GM18517 (cell line): ENCODE data around the gene CCR5AS.
"Not testable (repeated sequence)": the region's sequence is repeated elsewhere in the genome, so short reads cannot be mapped to it uniquely, and the experiment has no call there.

Experiments used
- ATAC-seq: cut with Tn5 transposase; IDR thresholded peaks from one replicate; pipeline ENCODE4 v1.9.1; 2021; ENCODE audit warnings: mild to moderate bottlenecking, moderate library complexity; ENCODE audit not compliant: unreplicated experiment

Gene CCR5AS

DNA sequence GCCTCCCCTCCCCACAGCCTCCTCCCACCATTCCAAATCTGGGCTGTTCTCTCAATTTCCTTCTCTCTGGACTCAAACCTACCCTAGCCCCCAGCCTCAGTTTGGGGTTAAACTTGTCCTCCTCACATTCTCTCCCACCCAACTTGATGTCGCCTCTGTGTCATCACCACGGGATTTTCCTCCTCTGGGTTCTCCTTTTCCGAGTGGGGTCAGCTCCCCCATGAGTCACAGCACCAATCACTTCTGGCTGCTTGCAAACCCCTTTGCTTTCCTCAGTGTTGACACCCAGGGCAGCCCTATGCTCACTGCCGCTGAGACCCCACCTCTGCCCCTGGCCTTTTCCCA lies 451 bp downstream of the CCR5AS start:
- ATAC-seq = no peak

GRCh38 chr3:46405301-46406019 lies 1.4 kb downstream of the CCR5AS start:
- ATAC-seq = no peak

DNA sequence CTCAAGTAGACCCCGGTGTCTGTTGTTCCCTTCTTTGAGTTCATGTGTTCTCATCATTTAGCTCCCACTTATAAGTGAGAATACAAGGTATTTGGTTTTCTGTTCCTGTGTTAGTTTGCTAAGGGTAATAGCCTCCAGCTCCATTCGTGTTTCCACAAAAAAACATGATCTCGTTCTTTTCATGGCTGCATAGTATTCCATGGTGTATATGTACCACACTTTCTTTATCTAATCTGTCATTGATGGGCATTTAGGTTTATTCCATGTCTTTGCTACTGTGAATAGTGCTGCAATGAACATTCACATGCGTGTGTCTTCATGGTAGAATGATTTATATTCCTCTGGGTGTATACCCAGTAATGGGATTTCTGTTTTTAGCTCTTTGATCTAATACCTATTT lies 4.0 kb downstream of the CCR5AS start:
- not testable (repeated sequence) for ATAC-seq

- no peak for ATAC-seq
Observed at GRCh38 chr3:46401579-46401978, 5.3 kb downstream of the CCR5AS start.

- ATAC-seq = no peak
Observed at GRCh38 chr3:46400846-46401245, 6.0 kb downstream of the CCR5AS start.

DNA sequence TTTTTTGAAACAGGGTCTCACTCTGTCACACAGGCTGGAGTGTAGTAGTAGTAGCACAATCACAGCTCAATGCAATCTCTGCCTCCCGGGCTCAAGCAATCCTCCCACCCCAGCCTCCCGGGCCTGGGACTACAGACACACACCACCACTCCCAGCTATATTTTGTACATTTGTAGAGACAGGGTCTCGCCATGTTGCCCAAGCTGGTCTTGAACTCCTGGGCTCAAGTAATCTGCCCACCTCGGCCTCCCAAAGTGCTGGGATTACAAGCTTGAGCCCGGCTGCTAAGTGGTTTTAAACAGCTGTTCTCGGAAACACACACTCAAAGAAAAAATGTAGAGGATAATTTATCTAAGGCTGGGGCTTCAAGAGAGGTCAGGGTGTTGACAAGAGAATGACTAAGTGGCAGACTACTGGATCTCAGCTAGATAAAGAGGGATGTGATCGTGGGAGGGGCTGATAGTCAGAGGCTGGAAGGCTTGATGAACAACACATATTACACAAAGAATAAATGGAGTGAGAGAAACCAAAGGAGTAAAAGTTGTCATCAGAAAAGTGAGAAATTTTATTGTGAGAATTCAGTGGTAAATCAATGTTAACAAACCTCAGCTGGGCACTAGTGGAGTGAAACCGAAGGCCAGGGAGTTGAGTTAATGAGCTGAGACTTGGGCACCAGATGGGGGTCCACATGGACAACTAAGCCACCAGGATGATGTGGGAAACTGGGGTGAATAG lies 6.7 kb downstream of the CCR5AS start:
- ATAC-seq = no peak

GRCh38 chr3:46399557-46399956 lies 7.3 kb downstream of the CCR5AS start:
- ATAC-seq = no peak

GRCh38 chr3:46399098-46399497 lies 7.8 kb downstream of the CCR5AS start:
- ATAC-seq = no peak

GRCh38 chr3:46398186-46398955 lies 8.5 kb downstream of the CCR5AS start:
- ATAC-seq = no peak

DNA sequence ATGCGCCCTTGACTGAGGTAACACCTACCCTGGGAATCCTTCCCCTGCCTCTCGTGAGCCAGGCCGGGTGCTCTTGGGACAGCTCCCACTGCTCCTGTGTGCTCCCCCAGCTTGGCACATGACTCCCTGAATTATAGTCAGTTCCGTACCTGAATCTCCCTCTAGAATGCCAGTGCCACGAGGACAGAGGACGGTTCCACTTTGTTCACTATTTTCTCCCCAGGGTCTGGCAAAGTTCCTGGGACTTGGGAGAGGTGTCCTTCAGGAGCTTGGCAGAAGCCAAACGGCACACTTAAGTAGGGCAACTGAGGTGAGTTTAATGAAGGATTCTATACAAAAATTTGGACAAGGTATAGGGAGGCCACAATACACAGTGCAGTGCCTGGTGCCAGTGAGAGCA lies 9.8 kb downstream of the CCR5AS start:
- no peak for ATAC-seq

GRCh38 chr3:46395766-46396530 lies 10.9 kb downstream of the CCR5AS start:
- ATAC-seq = no peak

GRCh38 chr3:46395210-46395661 lies 11.6 kb downstream of the CCR5AS start:
- ATAC-seq = no peak

DNA sequence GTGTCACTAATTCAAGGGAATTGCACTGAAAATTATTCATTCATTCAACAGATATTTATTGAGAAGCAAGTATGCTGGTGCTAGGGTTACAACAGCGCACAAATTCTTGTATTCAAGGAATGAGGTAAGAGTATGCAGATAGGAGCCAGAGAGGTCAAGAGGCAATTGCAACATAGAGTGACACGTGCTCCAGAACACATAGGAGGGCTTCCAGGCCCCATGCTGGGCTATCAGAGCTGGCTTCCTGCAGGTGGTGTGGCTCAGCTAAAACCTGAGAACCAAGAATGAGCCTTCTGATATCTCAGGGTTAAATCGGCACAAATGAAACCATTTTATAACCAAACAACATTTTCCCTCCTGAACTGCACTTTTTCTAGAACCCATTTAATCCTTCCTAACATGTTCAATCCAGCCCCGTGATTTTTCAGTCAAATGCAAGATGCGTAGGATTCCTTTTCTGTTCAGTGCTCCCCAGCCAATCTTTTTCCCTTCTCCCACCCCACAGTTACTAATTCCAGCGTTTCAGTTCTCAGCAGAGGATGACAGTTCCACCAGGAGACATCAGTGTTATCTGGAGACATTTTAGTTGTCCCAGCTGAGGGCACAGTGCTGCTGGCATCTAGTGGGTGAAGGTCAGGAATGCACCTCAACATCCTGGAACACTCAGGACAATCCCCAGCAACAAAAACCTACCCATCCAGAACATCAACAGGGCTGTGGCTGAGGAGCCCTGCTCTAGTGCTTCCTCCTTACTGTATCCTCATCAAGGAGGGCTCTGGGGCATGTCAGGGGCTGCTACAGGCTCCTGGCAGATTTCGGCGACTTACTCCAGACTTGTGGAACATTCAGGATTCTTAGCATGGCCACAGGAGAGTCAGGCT lies 13.1 kb downstream of the CCR5AS start:
- ATAC-seq = no peak

- no peak for ATAC-seq
Observed at GRCh38 chr3:46393011-46393410, 13.9 kb downstream of the CCR5AS start.

- not testable (repeated sequence) for ATAC-seq
Observed at GRCh38 chr3:46391526-46391925, 15.3 kb downstream of the CCR5AS start.

- no peak for ATAC-seq
Observed at GRCh38 chr3:46389306-46389705, 17.6 kb downstream of the CCR5AS start.

DNA sequence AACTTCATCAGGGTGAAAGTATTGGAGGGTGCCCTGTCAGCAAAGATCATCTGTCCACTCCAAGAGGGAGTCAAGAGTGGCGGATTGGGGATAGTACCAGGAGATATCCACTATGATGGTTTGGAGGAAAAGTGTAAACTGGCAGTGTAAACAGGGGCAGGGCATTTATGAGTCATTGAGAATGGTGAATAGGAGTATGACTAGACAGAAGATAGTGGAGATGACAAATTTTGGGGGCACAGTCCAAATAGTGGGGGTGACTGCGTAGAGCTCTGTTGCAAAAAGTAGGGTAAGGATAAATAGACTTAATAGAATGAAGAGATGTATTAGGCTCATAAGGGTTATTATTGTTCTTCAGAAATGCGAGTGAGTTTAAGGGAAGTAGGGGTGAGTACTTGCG lies 18.0 kb downstream of the CCR5AS start:
- not testable (repeated sequence) for ATAC-seq

DNA sequence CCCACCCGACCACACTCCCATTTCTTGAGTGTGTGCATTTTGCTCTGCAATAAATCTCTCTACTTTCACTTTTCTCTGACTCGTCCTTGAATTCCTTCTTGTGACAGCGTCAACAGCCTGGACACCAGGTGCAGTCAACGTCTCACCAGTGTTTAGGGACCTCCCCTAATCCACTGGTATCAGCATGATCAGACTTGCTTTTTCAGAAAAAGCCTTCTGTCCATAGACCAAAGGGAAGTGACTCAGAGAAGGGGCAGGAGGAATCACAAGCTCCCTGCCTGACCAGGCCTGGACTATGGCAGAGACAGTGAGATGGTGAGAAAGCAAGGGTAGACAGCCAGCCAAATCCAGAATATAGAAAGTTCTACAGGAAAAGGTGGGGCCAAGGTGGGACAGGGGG lies 20.7 kb downstream of the CCR5AS start:
- no peak for ATAC-seq

GRCh38 chr3:46383951-46384330 lies 22.9 kb downstream of the CCR5AS start:
- ATAC-seq = no peak
